Esophagus muscularis mucosa (tissue), 3 donors: ENCODE results near the gene C1orf105.

Experiments used
- CTCF ChIP-seq, 3 experiments: fragments of 200-600 bp in 2 of 3; fragments of 450-650 bp in 1 of 3; sonication (generic) in 2 of 3; IDR thresholded peaks; one replicate each; pipeline ENCODE4 v1.5.1; 2017 to 2019; ENCODE audit warnings: antibody characterized with exemption in 3 of 3, mild to moderate bottlenecking in 2 of 3, moderate library complexity in 1 of 3
- POLR2AphosphoS5 ChIP-seq, 2 donors: sonication (generic); formaldehyde crosslinking; IDR thresholded peaks; one replicate each; pipeline ENCODE4 v1.6.1; 2017; ENCODE audit warnings: antibody characterized with exemption in 2 of 2

- TF ChIP-seq CTCF (IDR thresholded peaks at IDR 0.05) (no peak), POLR2AphosphoS5 (IDR thresholded peaks at IDR 0.05) (no peak)
Measured at GRCh38 chr1:172460887-172461315, 40.4 kb downstream of the C1orf105 start.
